Left kidney (tissue), 2 donors: ENCODE data around the gene CSTF1. TPM values are rescaled to one million over a fixed set of nuclear protein-coding genes. Genes with fewer than 3 reads are reported as not detected.
"Not testable (repeated sequence)": the region's sequence is repeated elsewhere in the genome, so short reads cannot be mapped to it uniquely, and the experiment has no call there.

Source experiments
- DNase-seq: peaks from one replicate; pipeline ENCODE4 v3.0.0-alpha.2; 2013
- polyA plus RNA-seq: library from polyadenylated mRNA; unstranded; fragments of 120-200 nt; gene quantifications from one replicate; pipeline ENCODE4 v1.2.1, GENCODE V29; 2013; ENCODE audit not compliant: insufficient read length

CSTF1 gene
- polyA plus RNA-seq, 1 donor, result 45.4 TPM

DNA sequence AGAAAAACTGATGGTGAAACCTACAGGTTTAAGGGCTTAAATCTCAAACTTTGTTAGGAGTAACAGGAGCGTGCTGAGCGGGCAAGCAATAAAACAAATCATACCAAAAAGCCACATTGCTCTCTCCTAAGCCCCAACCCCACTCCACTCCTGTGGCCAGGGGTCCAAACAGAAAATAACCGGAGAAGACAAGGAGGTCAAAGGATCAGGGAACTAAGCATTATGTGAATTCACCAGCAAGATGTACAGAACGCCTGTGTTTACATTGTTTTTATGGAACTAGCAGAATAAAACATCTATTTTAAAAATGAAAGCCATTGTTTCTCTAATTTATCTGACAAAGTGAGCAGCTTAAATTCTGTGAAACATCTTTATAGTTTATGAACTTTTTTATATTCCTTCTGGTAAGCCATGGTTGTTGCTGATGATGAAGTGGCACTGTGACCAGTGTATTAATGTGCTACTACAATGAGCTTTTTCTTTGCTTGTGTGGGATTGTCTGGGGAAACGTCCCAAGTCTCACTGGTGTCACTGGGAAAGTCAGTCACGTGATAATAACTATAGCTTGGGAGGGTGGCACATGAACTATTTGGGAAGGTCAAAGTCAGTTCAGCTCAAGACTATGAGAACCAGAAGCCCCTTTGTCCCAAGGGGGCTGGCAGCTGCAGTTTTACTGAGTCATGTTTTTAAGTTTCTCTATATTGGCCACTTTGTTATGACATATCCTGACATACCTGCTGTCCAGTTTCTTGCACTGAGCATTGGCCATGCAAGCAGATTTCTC lies 23.9 kb upstream of the CSTF1 start:
- no peak for DNase-seq

DNA sequence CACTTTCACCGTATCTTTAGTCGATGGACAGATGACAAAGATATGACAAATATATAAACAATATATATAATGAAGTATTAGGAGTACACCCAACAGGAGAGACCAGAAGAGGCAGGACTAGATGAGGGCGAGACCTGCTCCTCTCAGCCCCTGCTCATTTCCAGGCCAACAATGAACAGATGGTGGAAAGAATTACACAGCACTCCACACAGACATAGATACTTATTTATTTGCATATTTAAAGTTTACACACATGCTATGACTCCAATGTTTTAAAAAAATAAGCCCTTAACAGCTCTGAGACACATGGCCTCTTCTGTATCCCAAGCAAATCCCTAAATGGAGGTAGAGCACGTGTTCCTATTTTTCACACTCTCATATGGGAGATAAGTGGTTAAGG lies 23.3 kb upstream of the CSTF1 start:
- DNase-seq, result no peak

DNA sequence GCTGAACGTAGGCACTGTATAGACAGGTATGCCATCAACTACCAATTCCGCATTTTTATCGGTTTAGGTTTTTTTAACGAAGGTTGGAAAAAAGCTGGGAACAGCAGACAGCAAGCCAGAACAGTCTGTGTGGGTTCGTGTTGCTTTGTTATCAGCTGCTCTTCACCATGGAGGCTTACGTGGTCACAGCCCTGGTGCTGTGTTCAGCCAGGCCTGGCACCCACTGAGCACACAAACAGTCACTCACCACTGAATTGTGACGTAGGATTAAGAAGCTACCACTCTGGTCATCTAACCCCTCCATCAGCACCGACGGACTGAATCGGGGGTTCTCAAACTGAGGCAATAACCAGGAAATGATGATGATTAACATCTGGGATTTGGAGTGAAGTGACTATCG lies 20.5 kb upstream of the CSTF1 start:
- no peak for DNase-seq

DNA sequence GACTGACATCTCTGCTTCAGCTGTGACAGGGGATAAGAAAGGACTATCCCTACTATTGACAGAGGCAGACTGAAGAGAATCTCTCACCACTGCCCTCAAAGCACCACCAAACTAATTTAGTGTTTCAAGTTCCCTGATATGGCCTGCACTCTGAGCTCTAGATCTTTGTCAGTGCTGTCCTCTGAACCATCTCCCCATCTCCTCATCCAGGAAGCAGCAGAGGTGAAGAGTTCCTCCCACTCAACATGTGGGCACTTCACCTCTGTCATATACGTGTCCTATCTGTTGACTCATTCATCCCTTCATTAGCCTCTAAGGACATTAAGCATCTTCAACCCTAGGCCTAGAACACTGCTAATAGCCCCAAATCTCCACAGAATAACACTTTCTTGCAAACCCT lies 19.6 kb upstream of the CSTF1 start:
- no peak for DNase-seq

DNA sequence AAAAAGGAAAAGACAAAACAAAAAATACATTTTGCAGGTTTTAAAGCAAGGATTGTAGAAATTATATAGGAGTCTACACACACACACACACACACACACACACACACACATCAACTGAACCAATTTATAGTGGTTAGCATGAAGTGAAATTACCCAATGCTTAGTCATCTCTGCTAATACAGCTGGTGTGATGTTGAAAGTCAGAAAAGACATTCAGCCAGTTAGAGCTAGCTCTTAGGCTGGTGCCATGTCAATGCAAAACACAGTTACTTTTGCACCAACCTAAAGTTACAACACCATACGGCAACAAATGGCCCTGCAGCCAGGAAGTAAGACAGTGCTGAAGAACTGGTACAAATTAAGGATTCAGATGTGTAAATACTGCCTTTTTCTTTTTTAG lies 18.5 kb upstream of the CSTF1 start:
- DNase-seq, result no peak

DNA sequence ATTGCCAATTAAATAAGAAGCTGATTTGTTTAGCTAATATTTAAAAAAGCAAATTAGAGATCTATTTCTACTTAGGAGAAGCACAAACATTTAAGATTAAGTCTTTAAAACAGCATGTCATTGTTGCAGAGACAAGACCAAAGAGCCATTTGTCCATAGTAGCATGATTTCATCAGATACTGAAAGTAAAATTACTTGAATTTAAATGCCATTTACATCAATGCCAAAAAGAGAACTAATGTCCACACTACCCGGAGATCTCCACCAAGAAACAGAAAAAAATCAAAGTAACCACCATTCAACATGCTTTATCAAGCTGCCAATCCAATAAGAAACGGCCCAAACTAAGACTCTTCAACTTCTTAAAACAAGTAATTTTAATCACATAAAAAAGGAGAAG lies 16.1 kb upstream of the CSTF1 start:
- no peak for DNase-seq

DNA sequence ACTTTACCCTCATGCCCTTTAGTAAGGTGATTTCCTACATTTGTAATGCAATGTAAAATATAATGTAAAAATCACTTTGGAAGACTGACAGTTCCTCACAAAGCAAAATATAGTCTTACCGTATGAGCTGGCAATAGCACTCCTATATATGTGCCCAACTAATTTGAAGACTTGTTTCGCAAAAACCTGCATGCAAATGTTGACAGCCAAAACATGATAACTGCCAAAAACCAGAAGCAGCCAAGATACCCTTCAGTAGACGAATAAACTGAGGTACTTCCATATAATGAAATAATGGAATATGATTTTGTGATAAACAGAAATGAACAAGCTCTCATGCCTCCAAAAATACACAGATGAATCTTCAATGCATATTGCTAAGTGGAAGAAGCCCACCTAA lies 14.1 kb upstream of the CSTF1 start:
- no peak for DNase-seq

DNA sequence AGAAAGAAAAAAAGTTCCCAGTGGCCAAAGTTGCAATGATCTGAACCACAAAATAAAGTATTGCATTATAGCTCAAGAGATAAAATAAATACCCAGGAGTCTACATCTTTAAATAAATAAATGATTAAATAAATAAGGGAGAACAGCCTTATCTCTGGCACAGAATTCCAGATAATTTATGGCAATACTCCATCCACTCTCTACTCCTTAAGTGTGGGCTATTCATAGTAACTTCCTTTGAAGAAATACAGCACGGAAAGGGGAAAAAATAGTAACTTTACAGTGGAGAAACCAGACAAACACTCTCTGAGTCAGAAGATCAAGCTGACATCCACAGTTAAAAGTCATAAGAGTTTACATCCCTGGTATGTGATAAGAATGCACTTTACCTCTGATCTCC lies 12.1 kb upstream of the CSTF1 start:
- no peak for DNase-seq

DNA sequence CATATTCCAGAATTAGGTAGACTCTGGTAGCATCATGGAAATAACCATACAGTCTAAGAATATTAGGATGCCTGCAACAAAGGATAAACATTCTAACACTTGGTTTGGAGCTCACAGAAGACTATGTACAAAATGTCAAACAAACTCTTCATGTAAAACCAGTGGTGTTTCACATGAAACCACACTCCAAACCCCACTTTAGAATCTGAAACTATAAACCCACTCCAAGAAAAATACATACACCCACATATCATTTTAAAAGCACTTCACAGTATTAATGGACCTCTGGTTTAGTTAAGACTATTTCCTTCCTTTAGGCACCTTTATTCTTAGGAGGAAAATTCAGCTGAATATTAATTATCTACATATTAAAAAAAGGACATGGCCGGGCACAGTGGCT lies 10.9 kb upstream of the CSTF1 start:
- DNase-seq, result no peak

DNA sequence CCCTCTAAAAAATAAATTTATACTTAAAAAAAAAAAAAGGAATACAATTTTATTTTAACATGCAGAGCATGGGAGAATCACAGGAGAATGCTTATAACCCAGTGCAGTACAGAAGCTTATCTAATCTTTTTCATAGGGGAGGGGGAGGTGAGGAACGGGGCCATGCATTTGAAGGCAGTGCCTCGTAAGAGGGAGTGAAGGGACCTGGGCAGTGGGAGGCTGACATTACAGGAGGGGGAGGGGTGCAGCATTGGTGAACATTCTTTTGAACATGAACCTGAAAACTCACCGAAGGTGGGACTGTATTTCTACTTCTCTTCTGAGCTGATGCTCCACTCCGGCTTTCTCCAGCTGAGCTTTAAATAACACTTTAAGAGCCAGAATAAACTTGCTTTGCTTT lies 9.7 kb upstream of the CSTF1 start:
- DNase-seq, result no peak

DNA sequence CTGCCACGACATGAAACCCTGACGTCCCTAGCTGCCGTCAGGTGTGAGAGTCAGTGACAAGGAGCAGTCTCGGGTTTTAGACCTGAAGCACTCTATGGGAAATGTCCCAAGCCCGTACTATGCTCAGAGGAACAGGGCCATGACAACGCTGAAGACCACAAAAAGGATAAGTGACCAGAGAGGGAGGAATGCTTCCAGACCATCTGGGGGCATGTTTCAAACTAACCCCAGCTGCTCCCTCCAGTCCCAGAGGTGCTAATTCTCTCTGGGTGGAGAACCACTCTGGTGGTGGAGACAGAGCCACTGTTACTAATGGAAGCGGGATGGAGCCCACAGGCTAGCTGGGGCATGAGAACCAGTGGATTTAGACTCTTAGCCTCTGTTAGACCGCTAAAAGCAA lies 9.1 kb upstream of the CSTF1 start:
- no peak for DNase-seq

DNA sequence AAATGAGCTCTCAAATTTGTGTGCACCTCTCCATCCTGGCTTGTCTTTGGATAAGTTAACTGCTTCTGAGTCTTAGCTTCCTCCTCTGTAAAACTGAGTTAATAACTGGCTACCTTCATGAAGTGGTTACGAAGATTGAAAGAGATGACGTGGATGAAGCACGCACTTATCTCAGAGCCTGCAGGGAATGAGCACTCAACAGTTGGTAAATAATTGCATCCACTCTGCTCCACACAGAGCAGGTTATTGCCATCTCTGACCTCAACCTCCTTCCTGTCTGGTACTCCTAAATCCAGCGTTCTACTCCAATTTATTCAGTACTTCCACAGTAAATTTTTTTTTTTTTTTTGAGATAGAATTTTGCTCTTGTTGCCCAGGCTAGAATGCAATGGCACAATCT lies 7.3 kb upstream of the CSTF1 start:
- no peak for DNase-seq

DNA sequence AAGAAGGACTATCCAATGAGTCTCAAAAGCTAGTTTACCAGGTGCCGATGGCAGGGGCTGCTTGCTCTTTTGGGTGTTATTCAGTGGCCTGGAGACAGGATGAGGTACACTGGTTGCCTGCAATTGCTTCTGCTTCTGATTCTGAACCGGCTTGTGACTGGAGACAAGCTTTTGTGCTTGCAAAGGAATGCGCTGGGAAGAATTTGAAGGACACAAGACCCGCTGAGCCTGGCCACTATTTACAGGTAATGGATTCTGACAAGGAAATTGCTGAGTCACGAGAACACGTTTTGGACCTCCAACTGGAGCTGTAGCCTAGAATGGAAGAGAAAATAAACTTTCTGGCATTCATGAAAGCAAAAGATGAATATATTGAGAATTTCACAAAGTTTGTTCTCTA lies 6.2 kb upstream of the CSTF1 start:
- no peak for DNase-seq

DNA sequence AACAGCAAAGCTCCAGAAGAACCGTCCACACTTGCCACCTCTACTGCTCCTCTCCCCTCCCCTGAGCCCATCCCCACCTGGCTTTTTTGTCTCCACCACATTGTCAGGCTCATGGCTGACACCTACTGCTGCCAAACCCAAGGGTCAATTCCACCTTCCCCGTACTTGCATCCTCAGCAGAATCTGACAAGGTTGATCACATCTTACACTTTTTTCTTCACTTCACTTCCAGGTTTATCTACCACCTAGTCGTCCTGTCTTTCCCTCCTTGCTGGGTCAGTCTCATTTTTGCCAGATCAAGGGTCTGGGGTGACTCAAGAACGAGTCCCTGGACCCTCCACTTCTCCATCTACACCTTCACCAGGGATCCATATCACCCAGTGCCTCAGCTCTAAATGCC lies 3.6 kb upstream of the CSTF1 start:
- no peak for DNase-seq

DNA sequence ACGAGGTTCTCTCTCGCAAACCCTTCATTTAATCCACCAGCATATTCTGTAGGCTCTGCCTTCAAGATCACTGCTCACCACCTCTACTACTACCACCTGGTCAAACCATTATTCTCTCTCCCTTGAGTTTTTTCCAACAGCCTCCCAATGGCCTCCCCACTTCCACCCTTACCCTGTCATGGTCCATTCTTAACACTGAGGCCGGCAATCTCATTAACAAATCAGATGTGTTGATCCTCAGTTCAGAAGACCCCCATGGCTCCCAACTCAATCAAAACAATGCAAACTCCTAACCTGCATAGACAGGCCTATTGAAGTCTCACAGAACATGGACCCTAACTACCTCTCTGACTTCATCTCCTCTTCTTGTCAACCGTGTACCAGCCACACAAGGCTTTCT lies 2.6 kb upstream of the CSTF1 start:
- no peak for DNase-seq

DNA sequence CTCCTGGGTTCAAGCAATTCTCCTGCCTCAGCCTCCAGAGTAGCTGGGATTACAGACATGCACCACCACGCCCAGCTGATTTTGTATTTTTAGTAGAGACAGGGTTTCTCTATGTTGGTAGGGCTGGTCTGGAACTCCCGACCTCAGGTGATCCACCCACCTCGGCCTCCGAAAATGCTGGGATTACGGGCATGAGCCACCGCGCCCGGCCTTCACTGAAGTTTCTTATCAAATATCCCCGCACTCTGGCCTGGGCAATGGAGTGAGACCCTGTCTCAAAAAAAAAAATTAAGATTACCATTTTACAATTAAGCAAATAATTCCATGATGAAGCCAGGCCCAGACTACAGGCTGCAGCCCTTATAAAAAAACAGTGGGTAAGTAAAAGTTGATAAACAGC lies 2.0 kb upstream of the CSTF1 start:
- not testable (repeated sequence) for DNase-seq

DNA sequence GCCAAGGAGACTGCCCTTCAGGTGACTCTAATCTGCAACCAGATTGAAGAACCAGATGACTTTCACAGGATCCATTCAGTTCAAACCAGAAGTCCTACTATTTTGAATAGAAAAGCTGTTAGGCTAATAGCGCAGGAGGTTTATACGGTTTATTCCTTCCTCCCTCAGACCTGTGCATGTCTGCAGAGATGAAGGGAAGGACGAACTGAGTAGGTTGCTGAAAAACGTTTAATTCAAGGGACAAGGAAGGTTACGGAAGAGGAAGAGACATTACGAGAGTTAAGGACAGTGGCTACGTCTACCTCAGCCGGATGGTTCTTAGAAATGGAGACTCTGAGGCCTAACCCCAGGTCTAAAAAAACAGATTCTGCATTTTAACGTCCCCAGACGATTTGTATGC lies 1.4 kb upstream of the CSTF1 start:
- DNase-seq, result no peak

DNA sequence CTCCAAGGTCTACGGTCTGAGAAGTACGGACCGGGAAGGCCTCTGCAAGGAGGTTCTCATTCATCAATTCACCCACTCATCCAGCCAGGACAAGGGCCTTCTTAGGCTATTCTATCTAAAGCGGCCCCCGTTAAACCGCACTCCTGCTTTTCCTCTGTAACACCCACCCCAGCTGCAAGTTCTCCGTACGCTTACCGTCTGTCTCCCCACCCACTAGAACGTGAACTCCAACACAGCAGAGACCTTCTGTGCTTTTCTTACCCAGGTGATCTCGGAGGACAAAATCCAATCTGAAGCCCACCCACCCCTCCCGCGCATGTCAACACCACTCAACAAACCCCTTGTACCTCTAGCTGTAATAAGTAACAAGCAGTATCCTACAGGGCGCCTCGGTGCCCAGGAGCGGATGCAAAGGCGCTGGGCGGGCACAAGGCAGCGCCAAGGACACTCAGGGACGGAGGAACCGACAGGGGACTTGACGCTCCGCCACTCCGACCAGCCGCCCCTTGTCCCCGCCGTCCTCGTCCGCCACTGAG lies 781 bp upstream of the CSTF1 start:
- DNase-seq, result no peak

DNA sequence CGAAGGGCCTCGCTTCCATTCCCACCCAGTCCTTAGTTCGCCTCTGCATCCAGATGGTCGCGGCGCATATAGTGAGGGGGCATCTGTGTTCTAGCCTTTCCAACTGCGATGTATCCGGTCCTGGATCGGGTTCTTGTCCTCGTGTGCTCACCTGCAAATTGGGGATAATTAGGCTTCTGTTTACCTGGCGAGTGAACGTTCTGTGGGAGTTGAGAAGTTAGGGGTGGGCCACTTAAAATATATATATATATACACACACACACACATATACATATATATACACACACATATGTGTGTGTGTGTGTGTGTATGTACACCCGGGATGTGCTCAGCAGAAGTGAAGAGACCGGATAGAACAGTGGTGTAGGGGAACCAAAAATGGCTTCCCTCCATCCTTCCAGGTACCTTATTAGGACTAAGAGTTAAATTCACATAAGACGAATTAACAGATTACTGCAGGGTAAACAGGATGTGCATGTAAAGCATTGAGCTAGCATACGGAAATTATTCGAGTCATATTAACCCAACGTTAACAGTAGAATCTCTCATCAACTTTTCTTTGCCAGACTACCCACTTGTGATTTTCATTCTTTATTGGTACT lies 537 bp downstream of the CSTF1 start:
- no peak for DNase-seq

DNA sequence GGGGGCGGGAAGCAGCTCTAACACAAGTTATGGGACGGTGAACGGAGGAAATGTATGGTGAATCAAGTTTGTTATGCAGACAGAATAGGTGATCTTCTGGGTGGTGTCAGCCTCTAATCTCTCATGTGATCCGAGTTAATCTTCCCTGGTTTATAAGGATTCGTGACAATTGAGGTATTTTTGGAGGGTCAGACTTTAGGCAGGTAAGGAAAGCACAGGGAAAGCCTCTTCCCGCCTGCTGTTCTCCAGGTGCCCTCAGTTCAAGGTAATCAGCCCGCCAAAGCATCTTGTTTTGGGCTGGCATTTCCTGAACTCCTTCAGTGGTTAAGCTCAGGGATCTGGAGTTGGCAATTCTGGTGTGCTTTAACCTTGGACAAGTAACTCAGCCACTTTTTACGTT lies 1.2 kb downstream of the CSTF1 start:
- no peak for DNase-seq

DNA sequence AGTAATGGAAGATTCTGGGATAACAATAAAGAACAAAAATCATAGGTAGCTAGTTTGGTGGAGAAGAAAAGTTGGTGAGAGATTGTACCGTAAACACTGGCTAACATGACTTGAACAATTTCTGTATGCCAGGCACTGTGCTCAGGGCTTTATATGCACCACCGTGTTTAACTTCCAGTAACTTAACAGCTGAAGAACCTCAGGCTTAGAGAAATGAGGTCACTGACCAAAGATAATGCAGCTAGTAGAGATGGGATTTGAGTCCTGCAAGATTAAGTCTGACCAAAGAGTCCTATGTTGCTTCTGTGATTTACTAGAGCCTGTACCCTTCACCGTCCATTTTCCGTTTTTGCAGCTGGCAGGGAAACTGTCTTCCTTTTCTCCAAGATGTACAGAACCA lies 2.7 kb downstream of the CSTF1 start:
- DNase-seq, result no peak

DNA sequence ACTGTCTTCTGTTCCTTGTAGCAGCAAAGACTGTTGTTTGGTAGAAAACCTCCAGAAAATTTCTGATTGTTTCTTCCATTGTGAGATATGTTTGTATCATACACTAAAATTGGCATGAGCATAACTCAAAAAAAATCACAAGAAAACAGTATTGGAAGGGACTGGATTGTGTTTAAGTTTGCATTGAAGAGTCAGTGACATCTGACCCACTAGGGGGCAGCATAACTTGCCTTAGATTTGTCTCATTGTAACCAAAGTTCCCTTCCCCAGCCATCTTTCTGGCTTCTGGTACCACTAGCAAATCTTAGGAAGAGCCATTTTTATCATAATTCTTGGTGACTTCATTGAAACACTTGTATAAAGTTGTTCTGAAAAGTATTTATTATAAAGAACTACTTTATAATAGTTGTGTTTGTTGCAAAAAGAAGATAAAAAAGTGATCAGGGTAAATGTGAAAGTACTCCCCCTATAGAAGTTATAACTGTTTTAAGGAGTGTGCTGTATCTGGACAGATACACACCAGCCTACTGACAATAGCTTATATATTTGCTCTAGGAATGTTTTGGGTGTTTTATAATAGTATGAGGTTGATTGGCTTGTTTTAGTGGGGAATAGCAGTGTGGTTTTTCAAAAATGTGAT lies 7.7 kb downstream of the CSTF1 start:
- peak; percentile 60 for DNase-seq

DNA sequence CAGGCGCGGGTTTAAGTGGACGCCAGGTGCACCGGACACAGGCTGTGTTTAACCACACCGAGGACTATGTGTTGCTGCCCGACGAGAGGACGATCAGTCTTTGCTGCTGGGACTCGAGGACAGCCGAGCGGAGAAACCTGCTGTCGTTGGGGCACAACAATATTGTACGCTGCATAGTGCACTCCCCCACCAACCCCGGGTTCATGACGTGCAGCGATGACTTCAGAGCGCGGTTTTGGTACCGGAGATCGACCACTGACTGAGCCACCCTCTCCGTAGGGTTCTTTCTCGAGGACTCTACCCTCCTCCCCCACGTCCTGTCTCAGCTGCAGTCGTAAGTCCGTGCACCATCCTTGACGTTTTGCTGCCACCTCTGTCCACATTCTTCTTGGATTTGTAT lies 11.0 kb downstream of the CSTF1 start:
- no peak for DNase-seq

DNA sequence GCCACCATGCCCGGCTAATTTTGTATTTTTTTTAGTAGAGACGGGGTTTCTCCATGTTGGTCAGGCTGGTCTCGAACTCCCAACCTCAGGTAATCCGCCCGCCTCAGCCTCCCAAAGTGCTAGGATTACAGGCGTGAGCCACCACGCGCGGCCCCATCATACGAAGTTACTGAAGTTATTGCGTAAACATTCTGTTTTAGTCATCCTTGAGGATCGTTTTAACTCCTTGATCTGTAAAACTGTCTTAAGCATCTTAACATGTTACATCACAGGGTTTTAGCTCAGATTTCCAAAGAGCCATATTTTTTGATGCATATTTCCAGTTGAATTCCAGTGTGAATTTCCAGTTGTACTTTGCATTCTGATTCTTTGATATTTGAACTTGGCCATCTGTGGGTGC lies 12.9 kb downstream of the CSTF1 start:
- not testable (repeated sequence) for DNase-seq
